Activated CD8-positive, alpha-beta memory T cell treated with anti-CD3 and anti-CD28 coated beads for 4 hours (primary cell): ENCODE measurements around the gene LDAH.

Experiments
- DNase-seq, 2 donors: peaks; one replicate each; pipeline ENCODE4 v3.0.0-alpha.2; 2020; ENCODE audit warnings: low read depth in 2 of 2

LDAH gene

DNA sequence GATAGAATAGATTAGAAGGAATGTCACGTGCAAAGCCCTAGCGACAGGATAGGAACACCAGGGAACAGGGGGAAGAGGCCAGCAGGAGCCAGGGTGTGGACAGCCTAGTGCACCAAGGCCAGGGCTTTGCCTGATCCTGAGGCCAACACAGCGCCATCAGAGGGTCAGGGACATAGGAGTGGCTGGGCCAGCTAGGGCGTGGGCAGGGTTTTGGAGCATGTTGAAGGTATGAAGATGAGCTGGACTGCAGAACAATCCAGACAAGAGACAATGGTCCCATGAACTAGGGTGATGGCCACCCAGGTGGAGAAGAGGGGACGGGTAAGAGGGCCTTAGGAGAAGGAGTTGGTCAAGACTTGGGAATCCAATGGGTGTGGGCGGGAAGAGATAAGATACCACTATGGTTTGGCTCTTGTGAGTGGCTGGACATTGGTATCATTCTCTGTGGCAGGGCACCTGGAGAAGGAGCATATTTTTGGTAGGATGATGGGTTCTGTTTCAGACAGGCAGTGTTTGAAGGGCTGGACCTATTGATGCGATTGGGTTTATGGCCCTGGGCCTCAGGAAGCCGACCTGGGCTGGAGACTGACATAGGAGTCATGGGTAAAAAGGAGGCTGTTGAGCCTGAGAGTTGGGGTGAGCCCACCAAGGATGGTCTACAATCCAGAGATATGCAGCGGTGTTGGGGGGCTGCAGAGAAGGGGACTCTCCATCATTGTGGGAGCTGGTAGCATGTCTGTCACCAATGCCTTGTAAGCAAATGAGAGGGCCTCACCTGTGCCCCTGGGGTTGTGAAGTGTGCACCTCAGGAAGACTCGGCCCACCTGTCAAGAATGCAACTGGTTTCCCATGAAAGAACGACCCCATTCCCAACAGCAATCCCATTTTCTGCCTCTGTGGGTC lies 170.0 kb downstream of the LDAH start:
- no peak for DNase-seq

DNA sequence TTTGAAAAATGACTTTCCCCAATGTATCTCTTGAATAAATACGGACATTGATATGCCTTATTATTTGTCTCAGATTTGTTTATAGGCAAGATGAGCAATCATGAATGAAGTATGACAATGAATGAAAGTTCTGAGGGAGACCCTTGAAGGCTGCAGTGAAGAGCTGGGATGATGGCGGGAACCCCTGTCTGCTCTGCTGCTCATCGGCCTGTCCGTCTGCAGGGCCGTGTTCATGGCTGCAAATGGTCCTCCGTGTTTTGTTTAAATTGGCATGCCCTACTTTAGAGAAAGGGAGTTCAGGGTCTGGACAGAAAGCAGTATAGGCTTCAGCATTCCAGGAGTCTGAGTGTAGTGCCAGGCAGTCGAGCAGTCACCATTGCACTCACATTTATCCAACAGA lies 170.8 kb downstream of the LDAH start:
- no peak for DNase-seq

DNA sequence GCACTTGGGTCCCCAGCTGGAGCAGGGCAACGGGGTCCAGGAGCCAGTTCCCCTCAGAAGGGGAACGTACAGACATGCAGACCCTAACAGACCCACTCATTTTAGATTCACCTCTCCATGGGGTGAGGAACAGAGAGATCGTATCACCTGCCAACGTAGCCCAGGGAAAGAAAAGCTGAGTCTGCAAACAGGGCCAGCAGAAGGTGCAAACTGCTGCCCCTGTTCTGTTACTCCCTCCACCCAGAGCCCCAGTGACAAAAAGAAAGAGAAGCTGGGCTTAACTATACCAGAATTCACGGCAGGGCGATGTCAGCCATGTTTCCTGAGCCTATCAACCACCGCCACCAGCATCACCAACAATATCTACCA lies 171.2 kb downstream of the LDAH start:
- DNase-seq, result no peak

DNA sequence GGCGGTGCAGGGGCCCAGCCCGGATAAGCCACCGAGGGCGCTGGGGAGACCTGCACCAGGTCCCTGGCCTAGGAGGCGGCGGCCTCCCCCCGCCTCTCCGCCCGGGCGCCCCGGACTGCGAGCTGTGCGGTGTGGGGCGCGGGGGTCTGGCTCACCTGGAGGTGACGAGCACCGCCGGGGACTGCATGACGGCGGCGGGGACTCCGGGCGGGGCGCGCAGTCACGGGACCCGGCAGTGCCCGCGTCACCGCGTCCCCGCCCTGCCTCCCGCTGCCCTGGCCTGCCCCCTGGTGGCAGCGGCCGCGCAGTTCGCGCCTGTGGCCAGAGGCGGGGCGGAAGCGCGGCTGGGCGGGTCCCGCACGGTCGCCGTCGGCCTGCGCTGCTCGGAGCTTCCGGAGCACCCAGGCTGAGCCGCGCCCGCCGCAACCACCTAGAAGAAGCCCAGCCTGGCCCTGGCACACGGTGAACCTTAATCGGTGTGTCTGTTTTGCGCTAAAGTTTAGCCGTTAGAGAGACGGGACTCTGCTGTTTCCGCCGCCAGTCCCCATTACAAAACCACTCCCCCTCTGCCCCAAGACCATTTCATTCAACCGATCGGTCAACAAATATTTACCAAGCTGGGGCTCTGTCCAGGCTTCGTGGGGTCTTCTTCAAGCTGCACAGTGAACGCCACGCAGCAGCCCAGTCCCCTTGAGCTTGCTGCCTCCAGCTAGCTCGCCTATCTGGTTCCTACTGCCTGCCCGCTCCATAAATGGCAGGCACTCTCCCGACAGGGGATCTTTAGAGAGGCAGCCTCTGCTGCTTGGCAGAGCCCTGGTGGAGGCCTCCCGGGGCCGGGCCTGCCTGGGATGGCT lies 171.8 kb downstream of the LDAH start, which contains the start of gene HS1BP3:
Gene HS1BP3, minus strand, starts transcription at position 222 of the 854 bp plus-strand sequence. Its CDS starts 35 bp downstream, at position 187.
- peak; percentile 67 to 73 for DNase-seq

DNA sequence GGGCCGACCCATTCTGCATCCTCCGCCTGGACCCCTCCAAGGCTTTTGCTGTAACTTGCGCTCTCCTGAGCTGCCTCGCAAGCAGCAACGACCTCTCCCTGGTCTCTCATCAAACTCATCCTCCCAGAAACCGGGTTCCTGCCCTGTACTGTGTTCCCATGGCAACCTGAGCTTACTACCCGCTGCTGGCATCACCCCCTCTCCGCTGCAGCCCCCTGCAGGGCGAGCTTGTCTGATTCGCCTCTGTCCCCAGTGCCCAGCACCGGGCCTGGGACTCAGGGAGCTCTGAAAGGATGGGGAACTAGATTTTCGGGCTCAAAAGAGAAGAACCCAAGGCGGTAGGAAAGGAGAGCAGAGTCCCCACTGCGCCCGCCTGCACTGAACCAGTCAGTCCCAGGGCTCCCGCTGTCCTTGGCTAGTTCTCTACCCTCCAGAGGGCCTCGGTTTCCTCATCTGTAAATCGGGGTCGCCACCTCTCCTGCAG lies 172.5 kb downstream of the LDAH start:
- no peak for DNase-seq

DNA sequence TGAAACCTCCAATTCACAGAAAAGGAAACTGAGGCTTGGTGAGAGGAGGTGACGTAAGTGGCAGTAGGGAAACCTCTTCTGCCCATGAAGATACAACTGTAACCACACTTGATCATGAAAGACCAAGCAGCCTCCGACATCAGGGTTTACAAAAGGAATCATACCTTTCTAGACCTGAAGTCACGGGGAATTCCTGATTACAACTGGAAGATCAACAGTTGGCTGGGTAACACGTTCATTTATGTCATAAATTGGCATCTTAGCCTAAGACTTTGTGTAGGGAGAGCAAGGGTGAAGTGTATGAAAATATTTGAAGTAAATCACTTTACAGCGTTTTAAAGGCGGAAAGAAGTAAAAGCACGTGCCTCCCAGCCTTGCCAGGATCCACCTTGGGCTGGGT lies 172.9 kb downstream of the LDAH start:
- no peak for DNase-seq

DNA sequence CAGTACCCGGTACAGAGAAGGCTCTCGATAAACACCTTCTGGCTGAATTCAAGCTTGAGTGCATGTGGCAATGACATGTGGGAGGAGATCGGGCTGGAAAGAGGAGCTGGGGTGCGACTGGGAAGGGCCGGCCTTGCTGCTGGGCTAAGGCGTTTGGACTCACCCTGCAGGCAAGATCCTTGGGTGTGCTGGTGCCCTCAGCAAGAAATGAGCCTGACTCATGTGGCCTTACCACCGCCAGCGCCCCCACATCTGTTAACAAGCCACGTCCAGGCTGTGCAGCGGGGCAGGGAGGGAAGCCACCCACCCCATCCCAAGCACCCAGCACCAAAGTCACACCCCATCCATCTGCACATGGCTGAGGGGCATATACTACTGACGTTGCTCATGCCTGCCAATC lies 173.3 kb downstream of the LDAH start:
- DNase-seq, result no peak

DNA sequence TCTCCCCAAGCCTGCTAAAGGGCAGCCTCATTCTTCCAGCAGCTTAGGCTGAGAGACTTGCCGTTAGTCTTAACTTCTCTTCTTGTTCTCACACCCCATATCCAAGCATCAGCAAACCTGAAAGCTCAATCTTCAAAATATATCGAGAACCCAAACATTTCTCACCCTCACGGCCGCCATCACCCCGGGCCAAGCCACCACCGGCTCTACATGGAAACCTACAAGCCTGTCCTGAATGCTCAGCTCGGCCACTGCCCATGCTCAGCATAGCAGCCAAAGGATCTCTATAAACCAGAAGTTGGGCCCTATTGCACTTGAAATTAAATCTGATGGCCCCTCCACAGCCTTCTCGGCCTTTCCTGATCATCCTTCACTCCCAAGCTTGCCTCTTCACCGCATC lies 174.1 kb downstream of the LDAH start:
- no peak for DNase-seq

DNA sequence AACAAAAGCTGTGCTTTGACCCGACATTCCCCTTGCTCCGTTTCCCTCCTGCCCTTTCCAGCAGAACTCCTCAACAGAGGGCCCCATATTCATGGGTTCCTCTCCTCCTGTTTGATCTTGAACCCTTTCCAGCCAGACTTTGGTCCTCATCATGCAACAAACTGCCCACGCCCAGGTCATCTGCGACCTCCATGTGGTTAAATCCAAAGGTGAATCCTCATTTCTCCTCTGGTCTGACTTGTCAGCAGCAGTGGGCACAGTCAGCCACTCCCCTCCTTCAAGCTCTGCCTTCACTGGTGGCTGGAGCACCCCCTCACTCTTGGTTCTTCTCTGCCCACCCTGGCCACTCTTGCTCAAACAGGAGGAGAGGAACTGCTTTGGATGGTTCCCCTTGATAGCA lies 174.7 kb downstream of the LDAH start:
- no peak for DNase-seq

DNA sequence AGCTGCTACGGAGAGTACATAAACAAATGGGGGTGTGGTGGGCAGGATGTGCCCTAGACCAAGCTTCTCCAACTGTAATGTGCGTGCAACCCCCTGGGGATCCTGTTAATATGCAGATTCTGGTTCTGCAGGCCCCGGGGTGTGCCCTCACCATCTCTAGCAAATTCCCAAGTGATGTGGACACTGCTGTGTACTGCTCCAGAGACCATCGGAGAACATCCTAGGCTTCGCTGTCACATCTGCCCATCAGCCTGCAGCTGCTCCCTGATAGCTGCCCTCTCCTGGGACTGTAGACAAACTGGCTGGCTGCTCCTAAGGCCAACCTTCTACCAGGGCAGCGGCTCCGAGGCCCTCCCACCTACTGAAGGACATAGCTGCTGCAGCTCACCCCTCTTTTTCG lies 175.2 kb downstream of the LDAH start:
- DNase-seq, result no peak

DNA sequence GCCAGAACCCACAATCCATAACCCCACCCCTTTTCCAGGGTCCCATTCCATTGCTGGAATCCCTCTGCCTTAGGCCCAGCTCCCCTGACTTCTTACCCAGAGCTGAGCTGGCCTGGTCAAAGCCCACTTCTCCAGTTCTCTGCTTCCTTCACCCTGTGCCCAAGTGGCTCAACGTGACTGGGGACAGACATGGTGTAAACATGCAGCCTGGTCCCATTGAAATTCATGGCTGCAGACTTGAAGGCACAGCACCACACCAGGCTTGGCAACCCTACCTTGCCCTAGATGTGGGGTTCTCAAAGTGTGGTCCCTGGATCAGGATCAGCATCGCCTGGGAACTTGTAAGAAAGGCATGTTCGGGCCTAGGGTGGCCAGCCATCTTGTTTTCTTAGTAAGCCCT lies 175.7 kb downstream of the LDAH start:
- DNase-seq, result no peak

DNA sequence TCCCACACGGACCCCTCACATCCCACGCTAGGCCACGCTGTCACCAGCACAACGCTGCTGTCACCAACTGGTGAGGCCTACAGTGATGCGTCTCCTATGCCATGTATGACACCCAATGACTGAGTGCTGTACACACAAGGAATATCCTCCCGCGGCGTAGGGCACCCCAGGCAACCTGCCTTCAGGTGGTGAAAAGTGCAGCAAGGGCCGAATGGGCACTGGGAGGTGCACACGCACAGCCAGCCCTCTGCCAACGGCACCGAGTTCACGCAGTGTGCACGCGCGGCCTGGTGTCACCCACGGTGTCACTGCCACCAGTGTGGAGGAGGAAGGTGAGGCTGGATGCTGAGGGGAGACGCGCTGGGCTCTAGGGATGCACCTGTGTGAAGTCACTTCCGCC lies 176.5 kb downstream of the LDAH start:
- no peak for DNase-seq

DNA sequence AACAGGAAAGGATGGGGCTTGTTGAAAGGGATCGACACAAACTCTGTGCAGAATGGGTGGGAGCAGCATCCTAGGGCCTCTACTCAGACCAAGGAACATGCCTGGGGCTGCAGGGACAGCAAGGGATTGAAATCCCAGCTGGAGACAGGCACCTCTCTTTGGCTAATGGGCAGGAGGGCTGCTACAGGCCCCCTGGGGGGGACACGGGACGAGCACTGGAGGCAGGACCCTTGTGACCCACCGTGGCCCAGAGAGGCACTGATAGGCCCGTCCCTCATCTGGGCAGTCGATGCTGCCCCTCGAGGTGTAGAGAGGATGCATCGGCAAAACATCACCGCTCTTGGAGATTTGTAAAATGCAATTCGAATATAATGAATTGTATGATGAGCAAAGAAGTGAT lies 177.1 kb downstream of the LDAH start:
- DNase-seq, result no peak

DNA sequence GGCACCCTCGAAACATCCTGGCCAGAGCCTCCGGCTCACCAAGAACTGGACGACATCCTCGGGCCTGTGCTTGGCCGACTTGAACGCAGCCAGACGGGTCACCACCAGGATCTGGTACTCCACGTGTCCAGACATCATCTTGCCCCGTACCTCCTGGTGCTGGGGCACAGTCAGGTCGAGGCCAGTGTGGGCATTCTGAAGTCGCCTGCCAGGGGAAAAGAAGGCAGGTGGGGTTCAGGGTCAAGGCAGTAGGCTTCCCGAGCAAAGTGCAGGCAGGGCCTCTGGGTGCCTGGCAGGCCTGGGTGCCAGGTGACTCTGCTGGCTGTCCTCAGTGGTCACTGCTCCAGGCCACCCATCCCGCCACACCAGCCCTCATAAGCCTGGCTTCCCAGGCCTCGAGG lies 177.6 kb downstream of the LDAH start:
- no peak for DNase-seq

DNA sequence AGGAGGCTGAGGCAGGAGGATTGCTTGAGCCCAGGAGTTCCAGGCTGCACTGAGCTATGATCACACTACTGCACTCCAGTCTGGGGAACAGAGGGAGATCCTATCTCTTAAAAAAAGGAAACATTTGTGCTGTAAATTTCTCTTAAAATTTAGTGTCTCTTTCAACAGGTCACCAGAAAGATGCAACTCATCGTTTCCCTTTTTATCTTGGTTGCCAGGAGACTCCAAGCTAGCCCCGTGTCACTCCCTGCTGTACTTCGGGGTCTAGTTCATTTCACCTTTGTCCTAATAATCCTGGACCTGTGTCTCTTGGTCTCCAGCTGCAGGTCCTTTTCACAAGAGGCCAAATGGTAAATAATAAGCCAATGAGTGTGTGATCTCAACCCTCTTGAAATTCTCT lies 179.1 kb downstream of the LDAH start:
- DNase-seq, result no peak

DNA sequence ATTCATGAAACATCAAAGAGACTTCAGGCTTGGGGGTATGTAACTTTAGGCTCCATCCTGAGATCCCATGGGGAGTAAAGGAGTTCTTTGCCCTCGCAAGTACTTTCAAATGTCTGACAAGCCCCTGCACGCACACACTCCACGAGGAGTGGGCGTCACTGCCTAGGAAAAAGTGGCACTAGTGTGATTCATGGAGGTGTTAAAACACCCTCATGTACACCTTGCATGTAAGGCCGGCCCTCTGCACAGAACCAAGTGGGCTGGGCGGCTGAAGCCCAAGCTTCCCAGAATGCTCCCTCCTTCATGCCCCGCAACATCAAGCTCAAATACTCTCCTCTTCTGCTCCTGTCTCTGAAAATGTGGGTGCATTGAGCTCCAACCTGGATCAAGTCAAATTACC lies 179.8 kb downstream of the LDAH start:
- no peak for DNase-seq

DNA sequence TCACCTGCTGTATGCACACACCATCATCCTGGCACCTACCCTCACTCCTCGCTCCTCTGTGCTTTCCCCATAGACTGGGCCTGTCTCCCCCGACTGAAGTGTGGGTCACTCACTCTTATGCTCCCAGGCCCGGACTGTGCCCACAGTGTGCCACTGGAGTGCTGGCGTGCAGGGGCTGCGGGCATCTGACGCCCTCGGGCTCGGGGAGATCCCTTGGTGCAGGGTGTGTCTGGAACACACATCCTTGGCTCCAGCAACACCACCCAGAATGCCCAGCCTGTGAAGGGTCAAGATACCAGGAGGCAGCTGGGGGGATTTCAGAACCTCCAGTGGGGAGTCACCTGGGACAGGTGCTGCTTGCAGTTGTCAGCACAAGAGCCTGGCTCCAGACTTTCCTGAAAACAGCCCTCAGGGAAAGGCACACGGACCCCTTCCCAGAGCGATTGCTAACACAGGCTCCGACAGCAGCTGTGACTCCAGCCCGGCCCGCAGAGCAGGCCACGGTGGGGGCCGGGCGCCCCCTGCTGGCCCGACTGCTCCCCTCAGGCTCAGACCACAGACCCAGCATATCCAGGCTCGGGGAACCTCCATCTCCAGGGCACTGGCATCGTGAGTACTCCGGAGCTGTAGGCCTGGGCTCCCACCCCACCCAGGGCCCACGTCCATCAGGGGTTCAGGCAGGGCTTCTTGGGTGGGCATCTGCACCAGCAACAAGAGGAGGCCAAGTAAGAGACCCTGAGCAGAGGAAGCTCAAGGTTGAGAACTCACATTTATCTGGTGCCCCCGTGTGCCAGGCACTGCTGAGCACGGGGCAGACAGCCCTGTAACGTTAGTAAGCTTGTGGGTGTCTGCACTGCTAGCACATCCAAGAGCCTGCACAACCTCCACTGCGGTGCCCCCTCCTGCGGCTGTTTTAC lies 180.6 kb downstream of the LDAH start:
- DNase-seq, result peak; percentile 44 to 45

DNA sequence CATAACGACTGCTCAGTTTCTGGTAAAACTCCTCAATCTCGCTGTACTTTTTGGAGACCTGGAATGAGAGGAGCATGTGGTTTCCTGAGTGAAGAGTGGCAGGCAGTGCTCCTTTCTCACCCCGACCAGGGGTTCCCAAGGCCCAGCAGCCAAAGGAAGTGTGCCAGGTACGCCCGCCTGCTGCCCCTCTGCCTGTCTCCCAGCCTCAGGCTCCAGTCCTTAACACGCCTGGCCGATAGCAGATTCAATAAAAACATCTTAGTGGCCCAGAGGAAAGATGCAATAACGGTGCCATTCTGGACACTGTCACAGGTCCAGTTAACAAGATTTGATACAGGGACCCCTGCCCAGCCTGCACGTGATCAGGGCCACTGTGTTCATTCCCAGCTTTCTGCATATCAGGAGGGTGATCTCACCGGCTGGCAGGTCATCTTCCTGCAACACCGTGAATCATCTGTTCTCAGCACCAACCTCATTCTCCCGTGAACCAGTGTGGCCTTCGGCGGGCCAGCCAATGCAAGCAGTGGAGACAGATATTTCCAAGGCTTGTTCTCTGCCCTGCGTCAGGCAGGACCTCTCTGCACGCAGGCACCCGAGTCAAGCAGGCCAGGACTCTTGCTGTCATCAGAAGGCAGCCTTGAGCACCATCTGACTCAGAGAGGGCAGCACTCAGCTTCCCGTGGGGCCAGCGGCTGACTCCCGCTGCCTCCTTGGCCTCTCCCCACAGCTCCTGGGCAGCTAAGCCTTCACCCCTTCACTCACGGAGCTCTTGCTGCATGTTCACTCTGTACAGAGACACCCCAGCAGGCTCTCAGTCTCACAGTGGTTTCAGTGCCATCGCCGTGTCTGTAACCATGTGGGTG lies 181.5 kb downstream of the LDAH start:
- no peak for DNase-seq

DNA sequence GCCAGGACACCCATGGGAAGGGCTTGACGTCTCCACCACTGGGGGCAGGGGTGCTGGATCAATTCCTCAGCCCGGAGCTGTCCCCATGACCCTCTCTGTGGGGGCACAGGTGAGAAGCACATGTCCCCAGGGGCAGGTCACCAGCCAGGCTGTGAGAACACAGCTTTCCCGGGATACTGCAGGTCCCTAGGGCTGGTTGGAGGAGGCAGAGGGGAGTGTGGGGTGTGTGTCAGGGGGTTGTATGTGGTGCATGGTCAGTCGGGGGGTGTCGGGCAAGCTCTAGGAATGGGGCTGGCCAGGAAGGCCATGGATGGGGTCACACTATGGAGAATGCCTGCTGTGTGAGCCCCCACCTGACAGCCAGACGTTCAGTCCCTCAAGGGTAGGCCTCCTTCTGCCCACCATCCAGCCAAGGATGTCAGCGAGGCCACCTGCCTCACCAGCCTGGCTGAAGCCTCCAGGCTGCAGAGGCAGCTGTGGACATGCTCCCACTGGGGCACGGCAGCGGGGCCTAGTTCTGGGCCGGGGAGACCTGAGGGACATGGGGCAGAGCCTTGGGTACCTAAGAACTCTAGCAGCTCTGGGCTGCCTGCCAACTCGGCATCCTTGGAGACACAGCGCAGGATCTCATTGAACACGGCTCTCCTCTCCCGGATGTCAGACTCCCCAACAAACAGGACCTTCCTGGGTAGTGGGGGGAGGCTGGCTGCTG lies 182.3 kb downstream of the LDAH start:
- no peak for DNase-seq
